ENCODE measurements around the gene BRD2.
A peak's percentile ranks its signal among the peaks of the same experiment; 100 is the strongest.

Gene BRD2

DNA sequence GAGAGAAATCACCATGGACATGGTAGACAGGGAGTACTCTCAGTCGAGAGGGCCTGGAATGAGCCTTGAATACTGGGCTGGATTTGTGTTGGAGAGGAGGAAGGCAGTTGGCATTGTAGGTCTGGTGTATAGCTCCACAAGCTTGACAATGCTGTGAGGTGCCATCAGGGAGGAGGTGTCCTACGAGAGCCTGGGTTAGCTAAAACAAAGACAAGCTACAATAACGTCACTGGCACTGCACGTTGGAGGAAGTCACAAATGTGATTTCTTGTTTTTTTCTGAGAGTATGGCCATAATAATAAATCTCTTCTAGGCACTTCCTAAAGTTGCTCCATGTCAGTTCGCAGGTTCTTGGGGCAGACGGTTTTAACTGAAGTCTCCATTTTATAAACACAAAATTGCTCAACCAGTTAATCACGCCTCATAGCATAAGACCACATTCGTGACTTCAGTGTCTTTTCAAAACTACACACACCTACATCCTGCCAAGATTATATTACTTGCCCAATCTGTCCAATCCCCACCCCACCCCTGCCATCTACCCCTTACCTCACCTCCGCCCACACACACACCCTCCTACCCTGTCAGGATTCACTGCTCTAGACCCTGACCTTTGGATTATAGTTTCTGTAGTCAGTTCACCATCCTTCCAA, 23.2 kb upstream of the BRD2 start:
- no peak overlapping the region for H3K27ac ChIP-seq

DNA sequence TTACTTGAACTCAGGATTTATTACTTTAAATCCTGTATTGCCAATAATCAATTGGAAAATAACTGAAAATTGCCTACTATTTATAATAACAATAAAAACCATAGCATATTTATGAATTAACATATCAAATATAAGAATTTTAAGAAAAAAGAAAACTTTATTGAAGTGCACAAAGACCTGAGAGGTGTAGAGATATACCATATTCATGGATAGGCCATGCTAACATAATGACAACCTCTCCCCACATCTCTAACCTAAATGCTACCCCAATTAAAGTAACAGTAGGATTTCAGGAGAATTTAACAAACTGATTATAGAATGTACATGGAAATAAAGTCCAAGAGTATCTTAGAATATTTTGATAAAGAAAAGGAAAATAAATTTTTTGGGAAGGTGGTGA, 22.4 kb upstream of the BRD2 start:
- no peak overlapping the region for H3K27ac ChIP-seq

More for the DNA sequence above, 23.2 kb upstream of the BRD2 start:
- TF ChIP-seq, protein P1, sequence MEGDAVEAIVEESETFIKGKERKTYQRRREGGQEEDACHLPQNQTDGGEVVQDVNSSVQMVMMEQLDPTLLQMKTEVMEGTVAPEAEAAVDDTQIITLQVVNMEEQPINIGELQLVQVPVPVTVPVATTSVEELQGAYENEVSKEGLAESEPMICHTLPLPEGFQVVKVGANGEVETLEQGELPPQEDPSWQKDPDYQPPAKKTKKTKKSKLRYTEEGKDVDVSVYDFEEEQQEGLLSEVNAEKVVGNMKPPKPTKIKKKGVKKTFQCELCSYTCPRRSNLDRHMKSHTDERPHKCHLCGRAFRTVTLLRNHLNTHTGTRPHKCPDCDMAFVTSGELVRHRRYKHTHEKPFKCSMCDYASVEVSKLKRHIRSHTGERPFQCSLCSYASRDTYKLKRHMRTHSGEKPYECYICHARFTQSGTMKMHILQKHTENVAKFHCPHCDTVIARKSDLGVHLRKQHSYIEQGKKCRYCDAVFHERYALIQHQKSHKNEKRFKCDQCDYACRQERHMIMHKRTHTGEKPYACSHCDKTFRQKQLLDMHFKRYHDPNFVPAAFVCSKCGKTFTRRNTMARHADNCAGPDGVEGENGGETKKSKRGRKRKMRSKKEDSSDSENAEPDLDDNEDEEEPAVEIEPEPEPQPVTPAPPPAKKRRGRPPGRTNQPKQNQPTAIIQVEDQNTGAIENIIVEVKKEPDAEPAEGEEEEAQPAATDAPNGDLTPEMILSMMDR (conservative IDR thresholded peaks at IDR 0.05): no peak

DNA sequence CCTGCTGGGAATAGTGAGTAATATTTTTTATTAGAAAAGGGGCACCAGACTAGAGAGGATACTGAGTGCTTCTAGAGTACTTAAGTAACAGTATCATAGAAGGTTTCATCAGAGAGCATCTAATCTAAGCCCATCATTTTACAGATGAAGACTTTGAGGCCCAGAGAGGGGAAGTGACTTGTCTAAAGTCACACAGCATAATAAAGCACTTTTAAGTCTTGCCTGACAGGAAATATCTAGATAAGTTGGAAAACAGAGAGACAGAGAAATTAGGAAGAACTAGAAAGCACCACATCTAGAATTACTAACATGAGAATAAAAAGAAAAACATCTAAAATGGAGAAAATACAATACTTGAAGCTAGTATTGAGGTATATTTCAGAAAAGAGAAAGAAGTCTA, 21.5 kb upstream of the BRD2 start:
- TF ChIP-seq, protein P1 (conservative IDR thresholded peaks at IDR 0.05): no peak
- no peak overlapping the region for H3K27ac ChIP-seq

More for the DNA sequence above, 22.4 kb upstream of the BRD2 start:
- TF ChIP-seq, protein P1 (conservative IDR thresholded peaks at IDR 0.05): no peak

DNA sequence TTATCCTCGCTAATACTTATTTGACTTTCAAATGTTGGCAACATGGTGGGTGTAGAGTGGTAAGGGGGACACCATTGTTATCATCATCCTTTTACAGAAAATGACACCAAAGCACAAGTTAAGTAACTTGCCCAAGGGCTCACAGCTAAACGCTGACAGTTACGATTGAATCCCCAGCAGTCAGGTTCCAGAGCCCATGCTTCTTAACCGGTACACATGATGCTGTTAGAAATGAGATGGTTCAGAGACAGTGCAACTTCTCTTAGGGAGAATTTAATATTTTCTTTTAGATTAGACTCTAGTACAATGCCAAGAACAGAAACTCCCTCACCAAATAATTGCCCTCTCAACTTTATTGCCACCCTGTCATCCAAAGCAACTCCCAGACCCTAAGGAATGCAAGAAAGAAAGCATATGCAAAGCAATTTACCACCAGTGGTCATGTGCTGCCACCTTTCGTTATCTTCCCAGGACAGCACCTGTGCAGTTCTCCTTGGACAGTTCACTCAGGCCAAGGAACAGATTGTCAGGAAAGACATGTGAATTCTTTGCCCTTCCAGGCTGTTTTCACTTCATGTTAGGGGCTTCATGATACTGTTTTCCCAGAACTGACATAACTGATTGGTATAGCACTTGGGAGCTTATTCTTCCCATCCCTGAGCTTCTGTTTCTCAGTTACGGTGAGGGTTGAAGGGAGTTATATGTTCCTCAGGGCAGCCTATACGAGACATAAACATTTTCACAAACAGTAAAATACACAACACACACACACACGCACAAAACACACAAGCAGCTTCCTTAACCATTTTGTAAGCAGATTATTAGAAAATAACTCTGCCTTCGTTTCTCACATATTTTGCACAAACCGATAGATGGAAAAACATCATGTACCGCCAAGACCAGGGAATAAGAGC, 20.6 kb upstream of the BRD2 start:
- no peak overlapping the region; the same call in 1 of the 2 replicates for H3K27ac ChIP-seq
- TF ChIP-seq, protein P1 (conservative IDR thresholded peaks at IDR 0.05): peak; percentile 92

DNA sequence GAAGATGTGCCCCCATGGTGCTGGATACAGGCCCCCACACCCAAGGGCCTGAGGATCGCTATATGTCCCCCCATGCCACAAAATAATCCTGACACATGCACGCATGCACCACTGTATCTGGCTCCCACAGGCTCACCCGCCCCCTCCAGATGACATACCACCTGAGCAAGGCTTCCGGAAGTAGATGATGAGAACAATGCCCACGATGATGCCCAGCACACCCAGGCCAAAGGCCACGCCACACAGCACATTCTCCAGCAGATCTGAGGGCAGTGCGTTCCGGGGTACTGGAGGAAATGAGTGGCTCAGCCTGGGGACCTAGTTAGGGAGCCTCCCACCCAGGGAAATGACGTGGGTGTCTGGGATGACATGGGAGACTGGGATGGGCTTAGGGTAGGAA, 19.3 kb upstream of the BRD2 start:
- no peak overlapping the region for H3K27ac ChIP-seq
- TF ChIP-seq, protein P1 (conservative IDR thresholded peaks at IDR 0.05): no peak

DNA sequence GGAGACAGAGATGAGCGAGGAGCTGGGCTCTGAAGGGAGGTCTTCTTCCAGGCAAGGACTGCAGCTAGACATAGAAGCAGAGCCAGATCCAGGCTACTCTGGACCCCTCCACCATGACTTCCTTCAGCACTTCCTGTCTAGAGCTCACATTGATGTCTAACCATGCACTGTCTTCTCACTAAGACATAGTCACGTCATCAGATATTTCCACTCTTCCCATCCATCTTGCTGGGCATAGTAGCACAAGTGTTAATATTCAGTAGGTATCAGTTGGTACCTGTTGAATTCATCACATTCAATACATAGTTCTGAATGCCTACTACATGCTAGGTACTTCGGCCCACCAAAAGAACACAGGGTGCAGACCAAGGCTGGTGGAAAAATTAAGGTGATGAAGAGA, 18.4 kb upstream of the BRD2 start:
- H3K27ac ChIP-seq: no peak overlapping the region
- TF ChIP-seq, protein P1 (conservative IDR thresholded peaks at IDR 0.05): no peak

DNA sequence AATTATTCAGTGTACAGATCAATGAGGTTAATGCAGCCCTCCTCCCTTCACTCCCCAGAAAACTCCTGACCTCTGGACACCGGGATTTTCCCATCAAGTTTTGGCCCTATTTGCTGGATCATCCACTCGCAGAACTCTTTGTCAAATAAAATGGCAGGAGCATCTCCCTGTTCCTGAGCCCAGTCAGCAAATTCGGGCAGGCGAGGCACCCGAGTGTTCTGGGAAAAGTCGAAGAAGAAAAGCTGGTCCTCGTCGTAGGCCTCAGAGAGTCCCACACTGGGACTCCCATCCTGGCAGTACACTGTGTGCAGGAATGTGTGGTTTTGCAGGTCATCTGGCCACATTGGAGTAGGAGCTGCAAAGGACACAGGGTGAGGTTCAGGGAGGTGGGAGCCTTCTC, 17.9 kb upstream of the BRD2 start:
- H3K27ac ChIP-seq: no peak overlapping the region
- TF ChIP-seq, protein P1 (conservative IDR thresholded peaks at IDR 0.05): no peak

Data from VCaP (cell line).